Measurements from ENCODE around the gene TMEM179.
A peak's percentile ranks its signal among the peaks of the same experiment; 100 is the strongest.

The TMEM179 gene

GRCh38 chr14:104571246-104571645 lies 33.3 kb downstream of the TMEM179 start:
- DNase-seq (ENCODE audit: low read depth, low spot score) = peak; percentile 33

GRCh38 chr14:104569435-104569834 lies 35.1 kb downstream of the TMEM179 start:
- no peak for DNase-seq (ENCODE audit: low read depth, low spot score)

DNA sequence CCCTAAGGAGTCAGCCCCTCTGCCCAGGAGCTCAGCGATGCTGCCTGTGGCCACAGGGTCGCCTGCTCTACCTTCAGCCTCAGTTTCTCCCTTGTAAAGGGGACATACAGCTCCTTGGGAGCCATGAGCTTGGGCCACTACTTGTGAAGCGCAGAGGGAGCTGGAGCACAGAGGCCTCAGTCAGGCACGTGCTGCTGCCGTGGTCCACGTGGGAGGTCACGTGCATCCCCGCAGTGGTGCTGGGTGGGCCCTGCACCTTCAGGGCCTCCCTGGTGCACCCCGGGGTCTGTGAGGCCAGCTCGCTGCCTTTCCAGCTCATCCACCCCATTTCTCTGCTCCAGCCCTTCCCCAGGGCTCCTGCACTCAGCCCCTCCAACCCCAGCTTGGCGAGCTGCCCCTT lies 36.0 kb downstream of the TMEM179 start:
- no peak for DNase-seq (ENCODE audit: low read depth, low spot score)

DNA sequence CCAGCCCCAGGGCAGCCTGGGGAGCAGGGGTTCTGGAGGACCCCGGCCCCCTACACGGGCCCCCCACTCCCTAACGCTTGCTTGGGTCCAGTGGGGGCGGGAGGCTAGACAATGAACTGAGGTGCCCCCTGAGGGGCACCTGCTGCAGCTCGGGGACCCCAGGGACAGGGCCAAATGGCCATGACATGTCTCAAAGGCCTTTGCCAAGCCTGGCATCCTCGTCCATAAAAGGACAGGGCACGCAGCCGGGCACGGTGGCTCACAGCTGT lies 36.7 kb downstream of the TMEM179 start:
- DNase-seq (ENCODE audit: low read depth, low spot score) = no peak

DNA sequence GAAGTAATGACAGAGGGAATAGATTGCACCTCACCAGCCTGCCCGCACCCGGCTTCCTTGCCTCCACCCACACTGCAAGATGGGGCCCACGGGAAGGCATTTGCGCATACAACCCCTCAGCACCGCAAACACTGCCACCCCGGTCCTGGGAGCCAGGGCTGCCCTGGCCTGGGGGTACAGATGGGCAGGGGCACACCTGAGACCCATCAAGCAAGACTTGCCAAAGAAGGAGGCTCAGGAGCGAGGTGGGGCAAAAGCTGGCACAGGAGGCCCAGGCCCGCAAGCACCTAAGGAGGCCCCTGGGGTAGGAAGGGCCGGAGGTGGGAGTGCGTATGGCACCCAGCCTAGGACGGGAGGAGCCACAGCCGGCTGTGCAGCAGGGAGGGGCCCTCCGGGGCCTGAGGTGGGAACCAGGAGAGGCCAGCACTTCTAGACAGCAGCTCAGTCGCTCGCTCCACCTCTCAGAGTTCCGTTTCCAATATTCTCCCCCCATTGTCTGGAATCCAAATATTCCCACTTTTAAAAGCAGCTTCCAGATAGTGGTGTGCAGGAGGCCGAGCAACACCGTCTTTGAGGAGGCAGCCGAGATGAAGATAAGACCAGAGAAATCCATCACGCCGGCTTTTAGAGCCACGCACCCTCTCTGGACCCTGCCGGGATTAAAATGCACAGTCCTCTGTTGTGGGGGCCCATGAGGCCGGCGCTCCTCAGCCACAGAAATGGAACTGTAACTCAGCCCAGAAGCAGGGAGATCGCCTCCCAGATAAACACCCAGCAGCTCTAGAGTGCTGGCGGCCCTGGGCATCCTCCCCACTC lies 37.2 kb downstream of the TMEM179 start:
- no peak for DNase-seq (ENCODE audit: low read depth, low spot score)

- DNase-seq (ENCODE audit: low read depth, low spot score) = no peak
Observed at GRCh38 chr14:104564744-104565679, 39.6 kb downstream of the TMEM179 start.

DNA sequence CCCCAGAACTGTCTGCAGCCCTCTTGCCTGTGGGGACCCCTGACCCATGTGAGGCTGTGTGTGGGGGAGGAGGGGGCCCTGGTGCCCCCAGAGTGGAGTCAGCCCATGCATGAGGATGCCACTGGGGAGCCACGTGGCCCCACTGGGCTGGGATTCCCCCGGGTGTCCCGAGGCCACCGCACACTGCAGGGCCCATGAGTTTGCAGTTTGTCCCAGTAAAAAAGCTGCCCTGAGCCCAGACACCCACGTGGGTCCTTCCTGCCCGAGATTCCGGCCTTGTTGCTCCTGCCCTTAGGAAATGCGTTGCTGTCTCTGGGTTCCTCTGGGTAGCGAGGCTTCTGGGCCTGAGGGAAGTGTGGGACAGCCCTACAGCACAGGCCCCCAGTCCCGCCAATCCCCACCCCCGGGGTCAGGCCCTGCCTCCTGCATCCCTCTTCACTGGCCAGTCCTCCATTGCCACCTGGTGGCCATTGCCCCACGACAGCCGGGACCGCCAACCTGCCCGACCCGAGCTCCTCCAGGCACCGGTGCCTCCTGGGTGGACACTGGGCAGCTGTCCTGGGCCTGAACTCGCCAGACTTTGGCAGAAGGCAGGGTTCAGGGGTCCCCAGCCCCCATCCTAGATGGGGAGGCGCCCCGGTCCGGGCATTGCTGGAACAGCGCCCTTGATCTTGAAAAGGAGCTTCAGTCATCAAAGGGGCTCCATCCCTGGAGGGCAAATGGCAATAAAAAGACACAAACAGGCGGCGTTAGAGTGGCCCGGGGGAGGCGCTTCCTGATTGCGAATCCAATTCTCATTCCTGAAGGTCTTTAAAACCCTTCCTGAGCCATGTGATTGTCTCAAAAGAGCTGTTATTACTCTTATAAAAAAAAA lies 40.6 kb downstream of the TMEM179 start:
- DNase-seq (ENCODE audit: low read depth, low spot score) = peak; percentile 95

GRCh38 chr14:104563191-104563741 lies 41.3 kb downstream of the TMEM179 start:
- DNase-seq (ENCODE audit: low read depth, low spot score) = no peak

DNA sequence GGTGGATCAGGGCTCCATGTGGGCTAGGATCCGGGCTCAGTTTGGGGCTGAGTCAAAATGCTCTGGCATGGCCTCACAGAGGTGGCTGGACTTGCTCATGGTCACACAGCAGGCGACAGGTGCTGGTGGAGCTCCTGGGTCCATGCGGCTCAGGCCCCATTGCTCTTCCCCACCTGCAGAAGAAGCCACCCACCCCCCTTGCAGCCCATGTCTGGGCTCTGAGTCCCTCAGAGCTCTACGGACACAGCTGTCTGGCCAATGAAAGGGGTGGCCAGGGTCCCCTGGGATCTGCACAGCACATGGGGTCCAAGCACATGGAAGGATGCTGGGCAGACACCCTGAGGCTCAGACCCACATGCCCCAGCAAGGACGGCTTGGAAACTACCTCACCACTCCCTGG lies 42.0 kb downstream of the TMEM179 start:
- no peak for DNase-seq (ENCODE audit: low read depth, low spot score)

GRCh38 chr14:104561632-104562495 lies 42.7 kb downstream of the TMEM179 start:
- no peak for DNase-seq (ENCODE audit: low read depth, low spot score)

- no peak for DNase-seq (ENCODE audit: low read depth, low spot score)
Observed at GRCh38 chr14:104561124-104561557, 43.4 kb downstream of the TMEM179 start.

DNA sequence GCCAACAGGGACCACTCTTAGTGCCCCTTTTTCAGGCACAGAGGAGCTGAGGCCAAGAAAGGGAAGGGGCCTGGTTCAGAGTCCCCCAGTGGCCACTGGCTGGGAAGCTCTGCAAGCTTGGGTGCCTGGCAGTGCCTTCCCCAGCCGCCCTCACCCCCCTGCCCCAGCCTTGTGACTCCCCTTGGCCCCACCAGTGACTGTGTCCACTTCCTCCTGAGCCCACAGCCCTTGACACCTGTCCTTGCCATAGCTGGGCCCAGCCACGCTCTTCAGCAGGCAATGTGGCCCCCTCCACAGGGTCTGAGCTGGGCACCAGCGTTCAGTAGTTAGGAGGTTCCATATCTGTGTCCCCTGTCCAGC lies 44.0 kb downstream of the TMEM179 start:
- DNase-seq (ENCODE audit: low read depth, low spot score) = no peak

DNA sequence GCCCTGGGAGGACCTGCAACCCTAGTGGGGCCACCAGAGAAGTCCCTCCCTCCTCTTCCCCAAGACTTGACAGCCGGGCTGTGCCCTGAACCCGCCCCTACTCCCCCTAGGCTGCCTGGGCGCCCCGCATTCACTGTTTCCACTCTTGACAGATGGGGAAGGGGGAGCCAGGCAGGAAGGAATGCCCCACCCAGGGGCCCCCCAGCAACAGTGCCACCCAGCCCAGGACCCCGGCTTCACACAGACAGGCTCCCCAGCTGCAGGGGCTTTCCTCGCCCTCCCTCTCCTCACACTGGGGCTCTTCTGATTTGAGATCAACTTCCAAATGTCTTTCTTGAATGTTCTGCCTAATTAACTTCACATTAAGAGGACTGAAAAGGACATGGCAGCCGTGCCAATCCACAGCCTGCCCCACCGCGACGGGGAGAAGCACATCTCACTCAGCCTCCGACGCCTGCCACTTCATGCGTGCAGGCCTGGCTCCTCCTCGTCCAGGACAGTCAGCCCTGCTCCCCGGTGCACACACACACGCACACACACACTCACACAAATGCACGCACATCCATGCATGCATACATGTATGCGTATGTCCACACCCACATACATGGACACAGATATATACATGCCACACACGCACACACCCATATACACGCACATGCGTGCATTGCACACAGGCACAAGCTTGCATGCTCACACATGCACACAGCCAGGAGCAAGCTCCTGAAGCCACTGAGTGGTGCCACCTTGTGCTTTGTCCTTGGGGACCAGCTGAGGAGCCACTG lies 44.6 kb downstream of the TMEM179 start:
- no peak for DNase-seq (ENCODE audit: low read depth, low spot score)

DNA sequence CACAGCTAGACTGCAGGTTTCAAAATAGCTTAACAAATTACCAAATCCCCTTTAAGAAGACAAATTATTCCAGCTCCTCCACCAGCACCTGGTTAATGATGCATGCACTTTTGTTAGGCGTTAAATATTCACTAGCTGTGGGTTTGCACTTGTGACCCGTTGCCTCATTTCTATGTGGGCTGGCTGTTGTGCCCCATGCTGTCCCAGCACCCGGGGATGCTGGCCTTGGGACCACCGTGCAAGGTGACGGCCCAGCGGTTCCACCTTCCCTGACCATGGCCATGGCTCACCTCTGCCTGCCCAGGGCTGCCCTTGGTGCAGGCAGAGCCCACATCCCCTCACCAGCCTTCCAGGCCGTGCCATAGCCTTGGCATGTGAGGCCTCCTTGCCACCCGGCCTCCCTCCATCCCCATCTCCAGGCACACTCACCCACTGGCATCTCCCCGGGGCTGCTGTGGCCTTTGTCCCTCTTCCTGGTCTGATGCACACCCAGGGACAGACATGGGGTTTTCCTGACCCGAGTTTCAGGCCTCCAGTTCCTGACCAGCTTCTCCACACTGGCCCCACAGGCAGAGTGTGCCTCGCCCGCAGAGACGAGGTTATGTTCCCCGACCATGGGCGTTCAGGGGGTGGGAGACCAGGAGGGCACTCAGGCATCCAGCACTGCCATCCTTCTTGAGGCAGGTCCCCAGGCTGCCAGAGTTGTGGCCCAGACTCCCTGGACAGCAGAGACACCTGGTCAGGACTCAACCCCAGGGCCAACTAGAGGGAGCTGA lies 45.4 kb downstream of the TMEM179 start:
- no peak for DNase-seq (ENCODE audit: low read depth, low spot score)

DNA sequence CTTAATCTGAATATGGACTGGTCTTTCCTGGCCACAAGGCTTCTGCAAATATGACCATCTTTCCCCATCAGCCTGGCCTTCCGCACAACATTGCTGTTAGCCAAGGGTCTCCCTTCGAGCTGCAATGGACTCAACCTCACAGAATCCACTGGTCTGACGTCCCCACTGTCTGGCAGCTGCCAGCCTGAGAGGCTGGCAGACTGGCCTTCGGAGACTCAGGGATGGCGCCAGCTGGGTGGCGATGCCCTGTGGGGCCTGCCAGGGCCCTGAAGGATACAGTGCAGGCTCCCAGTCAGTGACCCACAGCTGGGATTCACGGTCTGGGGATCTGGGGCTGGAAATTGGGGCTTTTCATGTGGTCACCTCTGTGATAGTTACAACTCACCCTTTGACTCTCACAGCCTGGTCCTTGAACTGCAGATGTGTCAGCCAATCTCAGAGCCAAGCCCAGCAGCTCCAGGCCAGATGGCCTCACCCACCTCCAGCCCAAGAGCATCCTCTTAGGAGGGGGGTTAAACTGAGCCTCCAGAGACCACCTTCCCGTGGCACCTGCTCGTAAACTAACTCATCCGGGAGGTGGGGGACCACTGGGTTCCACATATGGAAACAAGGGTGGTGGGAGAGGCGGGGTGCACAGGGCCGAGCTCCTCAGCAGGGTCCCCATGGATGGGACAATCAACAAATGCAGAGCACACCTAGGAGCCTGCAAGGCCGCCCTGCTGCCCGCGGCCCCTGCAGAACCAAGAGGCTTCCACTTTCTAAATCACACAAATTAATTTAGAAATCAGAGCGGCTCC lies 46.1 kb downstream of the TMEM179 start:
- no peak for DNase-seq (ENCODE audit: low read depth, low spot score)

GRCh38 chr14:104557766-104558165 lies 46.8 kb downstream of the TMEM179 start:
- no peak for DNase-seq (ENCODE audit: low read depth, low spot score)

GRCh38 chr14:104557086-104557485 lies 47.5 kb downstream of the TMEM179 start:
- DNase-seq (ENCODE audit: low read depth, low spot score) = no peak

Data from ELF-1 (cell line).